Left ventricle myocardium inferior (tissue), 1 donor: ENCODE data around the gene MACROD2. TPM values are rescaled to one million over a fixed set of nuclear protein-coding genes. Genes with fewer than 3 reads are reported as not detected.

ENCODE experiments used
- DNase-seq: peaks from one replicate; pipeline ENCODE4 v3.0.0-alpha.2; 2020
- H3K27ac ChIP-seq: fragments of 200-600 bp; replicated peaks from 2 replicates; pipeline ENCODE4 v1.8.0; 2021
- H3K27me3 ChIP-seq: fragments of 200-600 bp; 2 replicates; pipeline ENCODE4 v1.8.0; 2021; ENCODE audit warnings: low read depth
- H3K36me3 ChIP-seq: fragments of 200-600 bp; 2 replicates; pipeline ENCODE4 v1.8.0; 2021
- H3K4me1 ChIP-seq: fragments of 200-600 bp; 2 replicates; pipeline ENCODE4 v1.8.0; 2021
- H3K4me3 ChIP-seq: fragments of 200-600 bp; 2 replicates; pipeline ENCODE4 v1.8.0; 2021; ENCODE audit warnings: mild to moderate bottlenecking, moderate library complexity
- H3K9me3 ChIP-seq: fragments of 200-600 bp; replicated peaks from 2 replicates; pipeline ENCODE4 v1.8.0; 2021
- intact Hi-C: fragments of 100-400 bp; cut with micrococcal nuclease; formaldehyde crosslinking; loops from one replicate; pipeline ENCODE4 v1.11.0; 2022
- total RNA-seq: library from RNA; stranded (reverse); fragmentation: NEBNext Ultra II Directional; extraction: Animal tissue kit (Norgen Biotek cat#: 25700); gene quantifications from one replicate; pipeline ENCODE4 v1.2.1, GENCODE V29; 2021
- TF ChIP-seq, protein P1 (sequence below): fragments of 200-600 bp; IDR thresholded peaks from 2 replicates; pipeline ENCODE4 v1.8.0; 2021; ENCODE audit warnings: antibody characterized with exemption, mild to moderate bottlenecking, borderline replicate concordance
- donor health status: DM: no; HTN: yes; CAD: no; lungs with severe emphysema.

Gene MACROD2
- total RNA-seq, 1 donor from 2014 or later, result 3.6 TPM

DNA sequence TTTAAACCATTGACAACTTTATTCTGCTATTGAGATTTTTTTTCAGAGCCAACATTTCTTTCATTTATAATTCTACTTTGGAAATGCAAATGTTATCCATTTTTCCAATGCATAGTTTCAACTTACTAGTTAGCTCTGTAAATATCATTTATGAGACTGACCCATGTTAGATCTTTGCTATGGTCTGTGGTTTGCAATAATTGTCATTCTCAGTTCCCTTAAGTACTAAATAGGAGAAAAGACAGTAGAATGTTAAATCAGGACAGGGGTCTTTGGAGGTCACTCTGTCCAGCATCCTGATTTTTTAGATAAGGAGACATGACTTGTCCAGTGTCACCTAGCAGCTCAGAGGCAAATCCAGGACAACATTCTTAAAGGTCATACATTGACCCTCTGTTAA is 864.3 kb downstream of the MACROD2 start:
- Histone ChIP-seq H3K9me3 (no peaks in the 10 kb centered on the region), H3K27ac (no peak overlapping the region), H3K27me3 (no peaks in the 10 kb centered on the region), H3K4me1 (no peaks in the 10 kb centered on the region), H3K36me3 (no peaks in the 10 kb centered on the region), H3K4me3 (no peak overlapping the region)
- TF ChIP-seq, protein P1, sequence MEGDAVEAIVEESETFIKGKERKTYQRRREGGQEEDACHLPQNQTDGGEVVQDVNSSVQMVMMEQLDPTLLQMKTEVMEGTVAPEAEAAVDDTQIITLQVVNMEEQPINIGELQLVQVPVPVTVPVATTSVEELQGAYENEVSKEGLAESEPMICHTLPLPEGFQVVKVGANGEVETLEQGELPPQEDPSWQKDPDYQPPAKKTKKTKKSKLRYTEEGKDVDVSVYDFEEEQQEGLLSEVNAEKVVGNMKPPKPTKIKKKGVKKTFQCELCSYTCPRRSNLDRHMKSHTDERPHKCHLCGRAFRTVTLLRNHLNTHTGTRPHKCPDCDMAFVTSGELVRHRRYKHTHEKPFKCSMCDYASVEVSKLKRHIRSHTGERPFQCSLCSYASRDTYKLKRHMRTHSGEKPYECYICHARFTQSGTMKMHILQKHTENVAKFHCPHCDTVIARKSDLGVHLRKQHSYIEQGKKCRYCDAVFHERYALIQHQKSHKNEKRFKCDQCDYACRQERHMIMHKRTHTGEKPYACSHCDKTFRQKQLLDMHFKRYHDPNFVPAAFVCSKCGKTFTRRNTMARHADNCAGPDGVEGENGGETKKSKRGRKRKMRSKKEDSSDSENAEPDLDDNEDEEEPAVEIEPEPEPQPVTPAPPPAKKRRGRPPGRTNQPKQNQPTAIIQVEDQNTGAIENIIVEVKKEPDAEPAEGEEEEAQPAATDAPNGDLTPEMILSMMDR, result no peak
- no peak for DNase-seq
- intact Hi-C loops, result no loop called here

GRCh38 chr20:14860410-14860814 is 865.1 kb downstream of the MACROD2 start:
- Histone ChIP-seq H3K9me3 (no peaks in the 10 kb centered on the region), H3K4me3 (no peak overlapping the region), H3K27me3 (no peaks in the 10 kb centered on the region), H3K4me1 (no peaks in the 10 kb centered on the region), H3K36me3 (no peaks in the 10 kb centered on the region), H3K27ac (no peak overlapping the region)
- TF ChIP-seq, protein P1, result no peak
- no peak for DNase-seq
- intact Hi-C loops, result no loop called here

DNA sequence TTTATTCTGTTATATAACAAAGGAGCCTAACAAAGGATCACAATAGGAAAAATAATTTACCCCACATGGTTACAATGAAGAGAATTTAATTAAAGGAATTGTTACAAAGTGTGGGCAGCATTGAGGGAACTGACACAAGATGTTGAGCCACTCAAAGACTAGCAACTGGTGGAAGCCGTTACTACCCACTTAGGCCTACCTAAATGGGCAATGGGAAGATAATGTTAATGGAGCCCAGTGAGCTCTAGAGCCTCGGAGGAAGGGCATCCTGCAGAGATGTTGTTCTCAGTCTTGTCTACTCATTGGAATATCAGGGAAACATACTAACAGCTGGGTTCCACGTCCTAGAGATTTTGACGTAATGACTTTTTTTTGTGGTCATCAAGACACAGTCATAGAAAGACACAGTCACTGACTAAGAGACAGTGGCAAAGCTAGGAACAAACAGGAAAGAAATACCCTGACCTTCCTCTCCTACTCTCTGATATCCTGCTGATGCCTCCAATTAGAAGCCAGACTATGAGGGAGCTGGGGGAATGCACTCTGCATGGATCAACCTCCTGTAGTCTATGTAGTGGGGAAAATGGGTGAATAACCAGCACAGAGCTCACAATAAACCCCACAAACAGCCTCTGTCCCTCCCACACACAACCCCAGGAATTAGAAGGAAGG is 865.8 kb downstream of the MACROD2 start:
- Histone ChIP-seq H3K4me1 (no peaks in the 10 kb centered on the region), H3K9me3 (no peaks in the 10 kb centered on the region), H3K27me3 (no peaks in the 10 kb centered on the region), H3K27ac (no peak overlapping the region), H3K4me3 (no peak overlapping the region), H3K36me3 (no peaks in the 10 kb centered on the region)
- TF ChIP-seq, protein P1, result no peak
- intact Hi-C loops, result no loop called here
- DNase-seq, result no peak

DNA sequence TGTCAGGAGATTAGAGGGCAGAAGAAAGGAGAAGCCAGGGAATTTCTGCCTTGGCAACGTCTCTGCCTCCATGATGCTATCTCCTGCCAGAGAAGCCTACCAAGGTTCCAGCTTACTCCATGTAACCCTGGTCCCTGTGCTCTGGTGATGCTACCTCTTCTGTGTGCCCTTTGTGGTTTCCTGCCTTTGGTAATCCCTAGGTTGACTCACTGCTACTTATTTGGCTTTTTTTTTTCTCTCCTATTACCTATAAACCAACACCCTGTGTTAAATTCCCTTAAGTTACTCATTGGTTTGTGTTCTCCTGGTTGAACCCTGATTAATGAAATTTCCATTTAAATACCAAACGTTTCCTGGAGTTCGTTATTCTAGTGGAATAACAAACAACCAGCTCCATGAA is 869.9 kb downstream of the MACROD2 start:
- Histone ChIP-seq H3K4me3 (no peak overlapping the region), H3K36me3 (no peaks in the 10 kb centered on the region), H3K27me3 (no peaks in the 10 kb centered on the region), H3K27ac (no peak overlapping the region), H3K9me3 (no peaks in the 10 kb centered on the region), H3K4me1 (no peaks in the 10 kb centered on the region)
- intact Hi-C loops, result no loop called here
- DNase-seq, result no peak
- TF ChIP-seq, protein P1, result no peak

- Histone ChIP-seq H3K4me3 (no peak overlapping the region), H3K9me3 (no peaks in the 10 kb centered on the region), H3K27ac (no peak overlapping the region), H3K4me1 (no peaks in the 10 kb centered on the region), H3K36me3 (no peaks in the 10 kb centered on the region), H3K27me3 (no peaks in the 10 kb centered on the region)
- TF ChIP-seq, protein P1, result no peak
- intact Hi-C loops, result no loop called here
- DNase-seq, result no peak
Observed at GRCh38 chr20:14865731-14866130, 870.4 kb downstream of the MACROD2 start.
